ENCODE data around the gene ACTA1.
"Not testable (repeated sequence)": the region's sequence is repeated elsewhere in the genome, so short reads cannot be mapped to it uniquely, and the experiment has no call there.

ACTA1 gene

GRCh38 chr1:229428256-229428655 is 5.6 kb downstream of the ACTA1 start:
- in situ Hi-C loops (cut with MboI; ENCODE audit: low sequenced_read_pairs, unreplicated experiment): no loop called here
- TF ChIP-seq CTCF (IDR thresholded peaks at IDR 0.05; ENCODE audit: borderline replicate concordance, control extremely low read depth, extremely low read depth, insufficient read depth, missing control alignments): no peak
- DNase-seq (ENCODE audit: low spot score): no peak

GRCh38 chr1:229427572-229427971 is 6.3 kb downstream of the ACTA1 start:
- TF ChIP-seq CTCF (IDR thresholded peaks at IDR 0.05; ENCODE audit: borderline replicate concordance, control extremely low read depth, extremely low read depth, insufficient read depth, missing control alignments): no peak
- in situ Hi-C loops (cut with MboI; ENCODE audit: low sequenced_read_pairs, unreplicated experiment): no loop called here
- no peak for DNase-seq (ENCODE audit: low spot score)

DNA sequence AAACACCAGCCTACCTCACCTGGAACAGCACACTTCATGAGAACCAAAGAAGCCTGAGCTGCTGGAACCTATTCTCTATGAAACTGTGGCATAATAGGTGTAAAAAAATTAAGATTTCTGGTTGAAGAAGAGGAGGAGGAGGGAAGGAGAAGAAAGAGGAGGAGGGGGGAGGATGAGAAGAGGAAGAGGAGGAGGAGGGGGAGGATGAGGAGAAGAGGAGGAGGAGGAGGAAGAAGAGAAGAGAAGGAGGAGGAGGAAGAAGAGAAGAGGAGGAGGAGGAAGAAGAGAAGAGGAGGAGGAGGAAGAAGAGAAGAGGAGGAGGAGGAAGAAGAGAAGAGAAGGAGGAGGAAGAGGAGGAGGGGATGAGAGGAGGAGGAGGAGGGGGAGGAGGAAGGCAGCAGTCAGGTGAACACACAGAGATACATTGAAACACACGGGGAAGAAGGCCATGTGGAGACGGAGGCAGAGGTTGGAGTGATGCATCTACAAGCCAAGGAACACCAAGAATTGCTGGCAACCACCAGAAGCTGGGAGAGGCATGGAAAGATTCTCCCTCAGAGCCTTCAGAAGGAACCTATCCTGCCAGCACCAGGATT is 8.2 kb downstream of the ACTA1 start:
- DNase-seq (ENCODE audit: low spot score): no peak
- in situ Hi-C loops (cut with MboI; ENCODE audit: low sequenced_read_pairs, unreplicated experiment): no loop called here
- no peak for TF ChIP-seq CTCF (IDR thresholded peaks at IDR 0.05; ENCODE audit: borderline replicate concordance, control extremely low read depth, extremely low read depth, insufficient read depth, missing control alignments)

DNA sequence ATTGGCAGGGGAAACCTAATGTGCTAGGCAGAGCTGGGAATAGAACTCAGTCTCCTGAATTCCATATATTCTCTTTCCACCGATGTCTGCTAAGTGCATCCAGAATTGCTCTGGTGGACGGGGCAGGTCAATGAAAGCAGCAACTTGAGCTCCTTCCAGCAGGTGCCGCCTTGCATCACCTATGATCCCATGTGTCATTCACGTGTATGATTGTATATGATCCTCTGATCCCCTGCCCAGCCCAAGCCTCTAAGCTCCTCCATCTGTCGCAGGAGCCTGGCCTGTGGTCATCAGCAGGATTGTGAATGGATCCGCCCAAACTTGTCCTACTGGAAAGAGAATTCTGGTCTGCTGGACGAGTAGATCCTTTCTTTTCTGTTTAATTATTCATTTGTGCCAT is 13.1 kb downstream of the ACTA1 start:
- in situ Hi-C loops (cut with MboI; ENCODE audit: low sequenced_read_pairs, unreplicated experiment): no loop called here
- DNase-seq (ENCODE audit: low spot score): no peak
- TF ChIP-seq CTCF (IDR thresholded peaks at IDR 0.05; ENCODE audit: borderline replicate concordance, control extremely low read depth, extremely low read depth, insufficient read depth, missing control alignments): no peak

DNA sequence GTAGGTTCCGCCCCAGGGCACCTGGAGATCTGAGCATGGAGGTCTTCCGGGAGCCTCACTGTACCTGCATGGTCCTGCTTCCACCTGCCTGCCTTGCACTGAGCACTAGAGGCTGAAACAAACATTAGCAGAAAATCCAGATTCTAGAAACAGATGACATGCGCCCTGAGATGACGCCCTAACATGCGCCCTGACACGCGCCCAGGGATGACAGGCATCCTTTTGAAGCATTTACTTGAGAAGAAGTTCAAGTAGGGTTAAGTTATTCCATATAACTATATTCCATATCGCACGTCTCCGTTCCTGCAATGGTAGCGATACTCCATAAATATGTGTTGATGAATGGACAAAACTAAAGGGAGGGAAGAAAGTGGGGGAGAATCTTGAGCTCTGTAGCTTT is 13.7 kb downstream of the ACTA1 start:
- no peak for TF ChIP-seq CTCF (IDR thresholded peaks at IDR 0.05; ENCODE audit: borderline replicate concordance, control extremely low read depth, extremely low read depth, insufficient read depth, missing control alignments)

GRCh38 chr1:229418586-229418985 is 15.3 kb downstream of the ACTA1 start:
- DNase-seq (ENCODE audit: low spot score); in situ Hi-C loops (cut with MboI; ENCODE audit: low sequenced_read_pairs, unreplicated experiment): not testable (repeated sequence)

More for the DNA sequence above, 13.7 kb downstream of the ACTA1 start:
- in situ Hi-C loops (cut with MboI; ENCODE audit: low sequenced_read_pairs, unreplicated experiment): no loop called here
- no peak for DNase-seq (ENCODE audit: low spot score)

DNA sequence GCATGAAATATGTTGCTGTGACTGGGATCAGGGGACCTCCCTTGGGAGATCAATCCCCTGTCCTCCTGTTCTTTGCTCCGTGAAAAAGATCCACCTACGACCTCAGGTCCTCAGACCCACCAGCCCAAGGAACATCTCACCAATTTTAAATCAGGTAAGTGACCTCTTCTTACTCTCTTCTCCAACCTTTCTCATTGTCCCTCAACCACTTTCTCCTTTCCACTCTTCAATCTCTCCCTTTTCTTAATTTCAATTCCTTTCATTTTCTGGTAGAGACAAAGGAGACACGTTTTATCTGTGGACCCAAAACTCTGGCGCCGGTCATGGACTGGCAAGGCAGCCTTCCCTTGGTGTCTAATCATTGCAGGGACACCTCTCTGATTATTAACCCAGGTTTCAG is 21.1 kb downstream of the ACTA1 start:
- DNase-seq (ENCODE audit: low spot score); in situ Hi-C loops (cut with MboI; ENCODE audit: low sequenced_read_pairs, unreplicated experiment): not testable (repeated sequence)

GRCh38 chr1:229412056-229412455 is 21.8 kb downstream of the ACTA1 start:
- in situ Hi-C loops (cut with MboI; ENCODE audit: low sequenced_read_pairs, unreplicated experiment): no loop called here
- no peak for DNase-seq (ENCODE audit: low spot score)
- TF ChIP-seq CTCF (IDR thresholded peaks at IDR 0.05; ENCODE audit: borderline replicate concordance, control extremely low read depth, extremely low read depth, insufficient read depth, missing control alignments): no peak

All from GM13976 (cell line).